Stimulated activated CD4-positive, alpha-beta T cell treated with anti-CD3 and anti-CD28 coated beads, Interleukin-4, amount 100 ng/mL, for 48 hours (primary cell): Measurements from ENCODE around the gene LUC7L2.
"Not testable (repeated sequence)": the region's sequence is repeated elsewhere in the genome, so short reads cannot be mapped to it uniquely, and the experiment has no call there.

ENCODE experiments used
- DNase-seq, 2 donors: peaks; one replicate each; pipeline ENCODE4 v3.0.0-alpha.2; 2020; ENCODE audit warnings: low read depth in 2 of 2

The LUC7L2 gene

DNA sequence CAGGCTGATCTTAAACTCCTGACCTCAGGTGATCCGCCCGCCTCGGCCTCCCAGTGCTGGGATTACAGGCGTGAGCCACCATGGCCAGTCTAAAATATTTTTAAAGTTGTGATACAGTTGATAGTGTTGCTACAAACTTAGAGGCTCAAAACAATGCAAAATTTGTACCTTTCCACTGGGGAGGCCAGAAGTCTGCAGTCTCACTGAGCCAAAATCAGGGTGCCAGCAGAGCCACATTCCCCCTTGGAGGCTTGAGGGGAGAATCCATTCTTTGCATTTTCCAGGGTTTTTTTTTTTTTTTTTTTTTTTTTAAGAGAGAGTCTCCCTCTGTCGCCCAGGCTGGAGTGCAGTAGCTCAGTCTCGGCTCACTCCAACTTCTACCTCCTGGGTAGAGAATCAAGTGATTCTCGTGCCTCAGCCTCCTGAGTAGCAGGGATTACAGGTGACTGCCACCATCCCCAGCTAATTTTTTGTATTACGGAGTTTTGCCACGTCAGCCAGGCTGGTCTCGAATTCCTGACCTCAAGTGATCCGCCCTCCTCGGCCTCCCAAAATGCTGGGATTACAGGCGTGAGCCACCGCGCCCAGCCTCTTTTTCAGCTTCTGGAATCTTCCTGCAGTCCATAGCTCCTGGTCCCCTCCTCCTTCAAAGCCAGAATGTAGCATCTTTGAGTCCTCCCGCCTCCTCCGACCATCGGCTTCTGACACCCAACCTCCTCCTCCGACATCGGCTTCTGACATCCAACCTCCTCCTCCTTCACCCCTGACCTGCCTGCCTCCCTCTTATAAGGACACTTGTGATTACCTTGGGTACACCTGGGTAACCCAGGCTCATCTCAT is 86.6 kb downstream of the LUC7L2 start:
- no peak for DNase-seq

DNA sequence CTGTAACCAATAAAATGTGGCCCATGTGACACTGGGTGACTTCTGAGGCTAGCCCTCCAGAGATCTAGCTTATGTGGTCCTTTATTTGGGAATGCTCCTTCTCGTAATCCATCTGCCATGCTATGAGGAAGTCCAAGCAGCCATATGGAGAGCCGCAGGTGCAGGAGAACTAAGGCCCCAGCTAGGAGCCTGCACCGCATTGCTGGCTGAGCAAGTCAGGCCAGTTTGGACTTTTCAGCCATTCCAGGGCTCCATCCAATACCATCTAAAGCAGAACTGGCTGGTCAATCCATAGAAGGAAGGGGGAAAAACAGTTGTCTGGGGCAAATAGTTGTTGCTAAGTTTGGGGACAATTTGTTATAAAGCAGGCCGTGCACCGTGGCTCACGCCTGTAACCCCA is 91.2 kb downstream of the LUC7L2 start:
- DNase-seq: no peak

GRCh38 chr7:139451638-139452037 is 91.9 kb downstream of the LUC7L2 start:
- no peak for DNase-seq

DNA sequence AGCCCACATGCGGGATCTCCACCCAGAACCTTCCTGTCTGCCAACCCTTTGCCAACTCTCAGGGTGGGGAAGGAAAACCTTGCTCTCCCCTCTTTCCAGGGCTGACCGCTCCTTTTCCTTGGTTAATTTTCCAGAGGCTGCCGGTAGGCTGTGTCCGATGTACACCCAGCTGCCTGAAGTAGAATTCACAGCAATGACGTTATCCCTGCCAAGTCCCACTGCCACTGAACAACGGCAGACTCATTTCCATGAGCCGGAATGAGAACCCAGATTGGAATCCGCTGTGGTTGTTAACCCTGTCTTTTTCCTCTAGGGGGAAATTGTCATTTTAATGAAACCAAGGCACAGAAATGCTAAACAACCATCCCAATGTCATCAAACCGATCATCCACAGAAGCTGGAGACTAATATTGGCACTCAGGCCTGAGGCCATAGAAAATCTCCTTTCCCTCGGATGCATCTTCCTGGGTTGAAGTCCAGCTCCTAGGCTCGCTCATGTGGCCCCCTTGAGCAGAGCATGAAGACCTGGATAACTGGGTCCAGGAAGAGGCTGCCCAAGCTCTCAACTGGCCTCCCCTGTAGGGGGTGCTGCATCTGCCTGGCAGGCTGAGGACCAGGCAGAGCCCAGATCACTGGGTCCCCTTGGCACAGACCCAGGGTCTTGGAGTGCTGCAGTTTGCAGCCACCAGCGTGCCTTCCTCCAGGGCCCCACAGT is 93.4 kb downstream of the LUC7L2 start:
- no peak for DNase-seq

- no peak for DNase-seq
These were observed 94.1 kb downstream of the LUC7L2 start for GRCh38 chr7:139453673-139454321.

- DNase-seq: no peak
These were observed 96.1 kb downstream of the LUC7L2 start for GRCh38 chr7:139455789-139456188.

- DNase-seq: no peak
These were observed 96.8 kb downstream of the LUC7L2 start for GRCh38 chr7:139456511-139456910.

DNA sequence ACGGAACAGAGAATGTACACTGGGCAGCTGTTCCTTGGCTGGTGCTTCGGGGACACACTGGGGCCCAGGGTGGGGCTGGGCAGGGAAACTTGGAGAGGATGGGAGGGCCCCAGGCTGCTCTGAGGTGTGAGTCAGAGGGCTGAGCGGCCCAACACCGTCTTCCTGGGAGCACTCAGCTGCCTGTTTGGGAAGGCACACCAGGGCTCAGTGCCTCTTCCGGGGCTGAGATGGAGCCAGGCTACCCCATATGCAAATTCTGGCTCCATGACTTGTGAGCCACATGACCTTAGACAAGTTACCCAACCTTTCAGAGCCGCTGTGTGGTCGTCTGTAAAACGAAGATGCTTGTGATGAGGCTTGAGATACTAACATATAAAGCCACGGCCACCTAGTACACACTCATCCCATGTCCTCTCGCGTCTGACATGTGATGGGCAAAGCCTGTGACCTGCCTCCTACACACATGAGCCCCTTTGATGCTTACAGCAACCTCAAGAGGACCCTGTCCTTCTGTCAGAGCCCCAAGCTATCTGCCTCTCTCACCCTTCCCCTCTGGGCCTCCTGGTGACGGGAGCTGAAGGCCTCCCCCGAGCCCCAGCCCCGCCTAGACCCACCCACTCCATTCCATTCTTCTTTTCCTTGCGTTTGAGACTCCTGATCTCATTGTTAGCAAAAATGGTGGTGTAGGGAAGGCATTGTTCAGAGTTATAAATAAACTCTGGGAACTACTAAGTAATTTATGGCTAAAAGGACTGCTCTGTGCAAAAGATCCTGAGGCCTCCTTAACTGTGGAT is 97.7 kb downstream of the LUC7L2 start:
- no peak for DNase-seq

- DNase-seq: not testable (repeated sequence)
These were observed 103.7 kb downstream of the LUC7L2 start for GRCh38 chr7:139463421-139463820.

DNA sequence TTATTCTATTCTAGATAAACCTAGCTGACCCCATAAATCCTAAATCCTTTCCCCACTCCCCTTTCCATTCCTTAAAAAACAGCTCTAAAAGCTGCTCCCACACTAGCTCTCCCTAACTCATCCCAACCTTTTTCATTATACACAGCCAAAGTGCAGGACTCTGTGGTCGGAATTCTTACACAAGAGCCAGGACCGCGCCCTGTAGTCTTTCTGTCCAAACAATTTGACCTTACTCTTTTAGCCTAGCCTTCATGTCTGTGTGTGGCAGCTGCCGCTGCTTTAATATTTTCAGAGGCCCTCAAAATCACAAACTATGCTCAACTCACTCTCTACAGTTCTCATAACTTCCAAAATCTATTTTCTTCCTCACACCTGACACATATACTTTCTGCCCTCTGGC is 104.8 kb downstream of the LUC7L2 start:
- DNase-seq: not testable (repeated sequence)

GRCh38 chr7:139465072-139465471 is 105.4 kb downstream of the LUC7L2 start:
- DNase-seq: not testable (repeated sequence)

DNA sequence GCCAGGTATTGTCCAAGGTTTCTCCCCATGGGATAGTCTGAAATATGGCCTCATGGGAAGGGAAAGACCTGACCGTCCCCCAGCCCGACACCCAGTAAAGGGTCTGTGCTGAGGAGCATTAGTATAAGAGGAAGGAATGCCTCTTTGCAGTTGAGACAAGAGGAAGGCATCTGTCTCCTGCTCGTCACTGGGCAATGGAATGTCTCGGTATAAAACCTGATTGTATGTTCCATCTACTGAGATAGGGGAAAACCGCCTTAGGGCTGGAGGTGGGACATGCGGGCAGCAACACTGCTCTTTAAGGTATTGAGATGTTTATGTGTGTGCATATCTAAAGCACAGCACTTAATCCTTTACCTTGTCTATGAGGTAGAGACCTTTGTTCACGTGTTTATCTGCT is 108.0 kb downstream of the LUC7L2 start:
- DNase-seq: not testable (repeated sequence)

DNA sequence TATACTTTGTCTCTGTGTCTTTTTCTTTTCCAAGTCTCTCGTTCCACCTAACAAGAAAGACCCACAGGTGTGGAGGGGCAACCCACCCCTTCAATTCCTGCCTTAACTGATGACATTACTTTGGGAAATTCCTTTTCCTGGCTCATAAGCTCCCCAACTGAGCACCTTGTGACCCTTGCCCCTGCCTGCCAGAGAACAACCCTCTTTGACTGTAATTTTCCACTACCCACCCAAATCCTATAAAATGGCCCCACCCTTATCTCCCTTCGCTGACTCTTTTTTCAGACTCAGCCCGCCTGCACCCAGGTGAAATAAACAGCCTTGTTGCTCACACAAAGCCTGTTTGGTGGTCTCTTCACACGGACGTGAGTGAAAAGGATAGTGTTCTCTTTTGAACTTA is 108.6 kb downstream of the LUC7L2 start:
- DNase-seq: not testable (repeated sequence)

DNA sequence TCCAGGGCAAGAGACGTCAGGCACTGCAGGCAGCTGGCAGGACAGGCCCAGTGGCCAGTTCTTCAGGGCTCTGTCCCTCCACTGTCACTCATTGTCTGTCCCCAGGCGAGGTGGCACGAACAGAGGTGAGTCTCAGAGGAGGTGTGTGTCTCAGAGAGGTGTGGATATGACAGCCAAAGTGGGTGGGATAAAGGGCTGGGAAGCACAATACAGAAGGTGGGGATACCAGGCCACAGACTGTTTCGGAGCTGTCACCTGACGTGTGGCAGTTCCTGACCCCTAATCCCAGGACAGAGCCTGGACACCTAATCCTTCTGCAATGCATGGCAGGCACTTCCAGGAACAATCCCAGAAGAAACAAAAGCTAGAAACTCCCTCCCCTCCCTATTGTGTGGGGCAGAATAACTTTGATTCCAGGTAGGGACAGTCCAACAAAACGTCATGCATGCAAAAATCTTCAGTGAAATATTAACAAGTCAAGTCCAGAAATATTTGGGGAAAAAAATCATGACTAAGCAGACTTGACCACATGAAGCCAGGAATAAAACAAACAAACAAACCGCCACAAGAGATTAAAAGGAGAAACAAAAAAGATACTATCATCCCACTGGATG is 112.2 kb downstream of the LUC7L2 start:
- no peak for DNase-seq
